GM18505 (cell line): ENCODE results near the gene SRD5A2.

Experiments used
- ATAC-seq: cut with Tn5 transposase; IDR thresholded peaks from one replicate; pipeline ENCODE4 v1.9.1; 2021; ENCODE audit not compliant: unreplicated experiment
- POLR2A ChIP-seq: IDR thresholded peaks from 4 replicates; pipeline ENCODE4 v1.6.1; 2011; ENCODE audit warnings: borderline replicate concordance; ENCODE audit not compliant: insufficient read depth, insufficient read length; ENCODE audit errors: extremely low read depth

SRD5A2 gene

GRCh38 chr2:31580321-31581117, at the start of gene SRD5A2:
Gene SRD5A2 (minus strand): TSS chr2:31580938. CDS start chr2:31580900, 38 bp downstream.
- no peak for ATAC-seq

GRCh38 chr2:31606509-31606908, 25.8 kb upstream of the SRD5A2 start:
- no peak for TF ChIP-seq POLR2A
- ATAC-seq, result no peak

More at GRCh38 chr2:31580321-31581117, at the start of gene SRD5A2:
- TF ChIP-seq POLR2A, result no peak

- no peak for ATAC-seq
- no peak for TF ChIP-seq POLR2A
Measured at GRCh38 chr2:31598694-31599093, 18.0 kb upstream of the SRD5A2 start.

GRCh38 chr2:31586230-31586629, 5.5 kb upstream of the SRD5A2 start:
- no peak for TF ChIP-seq POLR2A
- no peak for ATAC-seq

GRCh38 chr2:31581124-31581795, 522 bp upstream of the SRD5A2 start:
- TF ChIP-seq POLR2A, result no peak

GRCh38 chr2:31579996-31580320, 780 bp downstream of the SRD5A2 start:
- no peak for TF ChIP-seq POLR2A
- no peak for ATAC-seq

More at GRCh38 chr2:31581124-31581795, 522 bp upstream of the SRD5A2 start:
- ATAC-seq, result no peak

- no peak for ATAC-seq
- no peak for TF ChIP-seq POLR2A
Measured at GRCh38 chr2:31578316-31578715, 2.4 kb downstream of the SRD5A2 start.

- TF ChIP-seq POLR2A, result no peak
- ATAC-seq, result no peak
Measured at GRCh38 chr2:31577143-31577542, 3.6 kb downstream of the SRD5A2 start.

GRCh38 chr2:31568585-31569201, 12.0 kb downstream of the SRD5A2 start:
- ATAC-seq, result no peak
- no peak for TF ChIP-seq POLR2A

- no peak for TF ChIP-seq POLR2A
- no peak for ATAC-seq
Measured at GRCh38 chr2:31567679-31568078, 13.1 kb downstream of the SRD5A2 start.

GRCh38 chr2:31563273-31563839, 17.4 kb downstream of the SRD5A2 start:
- TF ChIP-seq POLR2A, result no peak
- no peak for ATAC-seq

GRCh38 chr2:31561823-31562222, 18.9 kb downstream of the SRD5A2 start:
- ATAC-seq, result no peak
- no peak for TF ChIP-seq POLR2A
